GM18873 (cell line): Measurements from ENCODE around the gene TMEM115.

ENCODE experiments used
- ATAC-seq: cut with Tn5 transposase; IDR thresholded peaks from one replicate; pipeline ENCODE4 v1.9.1; 2021; ENCODE audit warnings: mild to moderate bottlenecking, moderate library complexity, moderate number of reproducible peaks; ENCODE audit not compliant: unreplicated experiment, low FRiP score

The TMEM115 gene

DNA sequence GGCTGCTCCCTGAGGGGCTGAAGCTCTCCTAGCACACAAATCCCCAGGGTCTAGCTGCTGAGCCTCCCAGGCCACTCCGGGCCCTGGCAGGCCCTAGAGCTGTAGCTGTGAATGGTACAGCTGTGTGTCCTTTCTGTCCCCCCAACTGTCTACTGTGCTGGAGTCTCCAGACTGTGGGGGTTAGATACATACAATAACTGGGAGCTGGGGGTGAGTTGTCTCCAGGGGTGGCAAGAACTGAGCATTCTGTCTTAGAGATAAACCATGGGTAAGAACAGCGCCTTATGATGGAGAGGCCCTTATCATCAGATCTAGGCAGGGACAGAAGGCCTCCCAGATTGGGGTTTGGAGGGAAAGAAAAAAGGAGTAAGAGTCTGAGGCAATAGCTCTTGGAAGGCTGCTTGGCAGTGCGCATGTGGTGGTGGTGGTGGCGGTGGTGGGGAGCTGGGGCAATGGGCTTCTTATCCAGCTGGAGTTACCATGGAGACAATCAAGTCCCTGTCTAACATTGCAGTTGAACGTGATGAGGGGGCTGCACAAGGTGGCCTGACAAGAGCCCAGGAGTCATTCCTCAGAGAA lies 5.0 kb downstream of the TMEM115 start:
- ATAC-seq, result no peak

GRCh38 chr3:50353245-50354004 lies 5.9 kb downstream of the TMEM115 start:
- ATAC-seq, result no peak

DNA sequence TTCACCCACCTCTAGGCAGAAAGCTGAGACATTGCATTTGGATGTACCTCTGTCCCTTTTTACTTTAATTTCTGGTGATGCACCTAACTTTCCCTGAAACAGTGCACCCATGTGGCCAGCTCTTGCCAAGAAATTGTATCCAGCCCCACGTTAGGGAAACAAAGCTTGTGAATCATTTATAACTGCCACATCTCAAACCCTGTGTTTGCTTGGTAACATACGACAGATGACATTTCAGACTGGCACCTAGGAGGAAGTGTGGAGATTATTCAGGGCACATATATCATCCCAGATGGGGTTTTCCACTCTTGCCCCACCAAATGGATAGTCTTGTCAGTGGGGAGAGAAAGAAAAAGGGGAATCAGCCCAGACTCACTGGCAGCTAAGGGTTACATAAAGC lies 6.5 kb downstream of the TMEM115 start:
- ATAC-seq, result no peak

GRCh38 chr3:50351323-50351697 lies 8.0 kb downstream of the TMEM115 start:
- no peak for ATAC-seq

DNA sequence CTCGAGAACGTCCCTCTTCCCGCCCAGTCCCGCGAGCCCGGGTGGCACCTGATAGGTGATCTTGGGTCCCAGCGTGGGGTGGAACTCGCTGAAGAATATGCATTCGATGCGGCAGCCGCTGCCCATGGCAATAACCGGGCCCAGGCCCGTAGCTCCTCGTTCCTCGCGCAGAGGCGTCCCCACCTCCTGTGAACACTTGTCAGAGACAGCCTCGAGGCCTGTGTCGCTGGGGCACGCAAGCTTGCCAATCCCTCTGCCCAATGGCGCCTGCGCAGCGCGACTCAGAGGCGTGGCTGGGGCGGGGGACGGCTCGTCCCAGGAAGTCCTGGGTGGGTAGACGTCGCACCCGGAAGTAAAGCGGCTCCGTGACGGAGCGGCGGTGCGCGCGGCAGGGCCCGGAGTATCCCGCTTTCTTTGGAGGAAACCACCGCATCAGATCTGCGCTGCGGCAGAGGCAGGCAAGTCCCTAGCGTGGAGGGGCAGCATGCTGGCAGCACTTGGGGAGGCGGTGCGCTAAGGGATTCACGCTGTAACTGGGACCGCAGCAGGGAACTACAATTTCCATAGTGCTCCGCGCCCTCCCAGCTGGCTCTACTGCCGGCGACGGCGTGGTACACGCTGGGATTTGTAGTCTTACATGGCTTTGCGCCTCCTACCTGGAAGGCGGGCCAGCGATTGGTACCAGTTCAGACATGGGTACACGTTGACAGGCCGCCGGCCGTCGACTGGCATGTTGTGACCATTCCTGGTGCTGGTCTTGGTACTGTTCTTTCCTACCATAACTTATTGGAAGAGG lies 8.6 kb downstream of the TMEM115 start, which contains the start of the genes CYB561D2 and NPRL2:
Gene CYB561D2 (plus strand): TSS at position 336 of the 796 bp plus-strand sequence. CDS start 572 bp downstream, outside the sequence.
Gene NPRL2 (minus strand): TSS at position 249 of the 796 bp plus-strand sequence. CDS start 123 bp downstream, at position 126.
- peak; percentile 65 for ATAC-seq

DNA sequence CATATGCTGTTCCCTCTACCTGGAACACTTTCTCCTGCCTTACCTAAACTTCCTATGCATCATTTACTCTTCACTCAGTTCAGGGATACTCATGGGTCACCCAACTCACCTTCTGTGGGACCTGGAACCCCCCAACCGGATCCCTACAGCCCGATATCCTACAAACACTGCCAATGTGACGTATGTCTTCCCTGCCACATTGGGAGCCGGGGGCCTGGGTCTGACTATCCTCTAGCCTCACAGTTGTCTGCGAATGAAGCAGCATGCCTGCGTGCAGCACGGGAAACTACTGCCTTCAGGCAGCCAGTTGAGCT lies 9.2 kb downstream of the TMEM115 start:
- ATAC-seq, result no peak

- no peak for ATAC-seq
Observed at GRCh38 chr3:50347187-50347813, 12.0 kb downstream of the TMEM115 start.

DNA sequence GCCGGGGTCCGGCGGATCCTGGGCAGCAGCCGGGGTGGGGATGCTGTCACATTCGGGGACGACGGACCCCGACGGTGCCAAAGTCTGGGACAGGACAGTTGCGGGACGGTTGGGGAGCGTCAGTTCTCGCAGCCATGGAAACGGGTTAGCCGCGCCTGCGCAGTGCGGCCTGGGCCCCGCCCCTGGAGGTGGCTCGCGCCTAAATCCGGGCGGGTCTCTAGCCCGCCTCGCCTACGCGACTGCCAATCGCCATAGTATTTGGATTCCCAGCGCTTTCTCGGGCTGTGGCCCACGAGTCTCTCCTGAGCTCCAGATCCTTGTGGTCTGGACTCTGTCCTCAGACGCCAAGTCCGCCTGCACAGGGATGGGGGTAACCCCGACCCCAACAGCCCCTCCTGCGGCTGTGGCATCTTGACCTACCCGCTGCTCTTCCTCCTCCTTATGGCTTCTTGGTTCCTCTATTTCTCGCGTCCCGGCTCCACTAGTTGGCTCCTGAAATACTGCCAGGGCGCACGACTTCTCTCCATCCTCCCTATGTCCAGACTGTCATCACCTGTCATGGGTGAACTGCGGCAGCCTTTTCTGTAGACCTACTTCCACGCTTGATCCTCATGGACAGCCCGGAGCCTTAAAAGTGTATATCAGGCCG lies 13.6 kb downstream of the TMEM115 start, which contains the start of gene ZMYND10:
Gene ZMYND10 (minus strand): TSS at position 147 of the 649 bp plus-strand sequence. CDS start 153 bp downstream, outside the sequence.
- no peak for ATAC-seq

- ATAC-seq, result no peak
Observed at GRCh38 chr3:50345008-50345407, 14.3 kb downstream of the TMEM115 start.

GRCh38 chr3:50342813-50343633 lies 16.3 kb downstream of the TMEM115 start:
- no peak for ATAC-seq

GRCh38 chr3:50341996-50342650 lies 17.2 kb downstream of the TMEM115 start:
- ATAC-seq, result no peak

GRCh38 chr3:50341537-50341936 lies 17.8 kb downstream of the TMEM115 start:
- ATAC-seq, result no peak

DNA sequence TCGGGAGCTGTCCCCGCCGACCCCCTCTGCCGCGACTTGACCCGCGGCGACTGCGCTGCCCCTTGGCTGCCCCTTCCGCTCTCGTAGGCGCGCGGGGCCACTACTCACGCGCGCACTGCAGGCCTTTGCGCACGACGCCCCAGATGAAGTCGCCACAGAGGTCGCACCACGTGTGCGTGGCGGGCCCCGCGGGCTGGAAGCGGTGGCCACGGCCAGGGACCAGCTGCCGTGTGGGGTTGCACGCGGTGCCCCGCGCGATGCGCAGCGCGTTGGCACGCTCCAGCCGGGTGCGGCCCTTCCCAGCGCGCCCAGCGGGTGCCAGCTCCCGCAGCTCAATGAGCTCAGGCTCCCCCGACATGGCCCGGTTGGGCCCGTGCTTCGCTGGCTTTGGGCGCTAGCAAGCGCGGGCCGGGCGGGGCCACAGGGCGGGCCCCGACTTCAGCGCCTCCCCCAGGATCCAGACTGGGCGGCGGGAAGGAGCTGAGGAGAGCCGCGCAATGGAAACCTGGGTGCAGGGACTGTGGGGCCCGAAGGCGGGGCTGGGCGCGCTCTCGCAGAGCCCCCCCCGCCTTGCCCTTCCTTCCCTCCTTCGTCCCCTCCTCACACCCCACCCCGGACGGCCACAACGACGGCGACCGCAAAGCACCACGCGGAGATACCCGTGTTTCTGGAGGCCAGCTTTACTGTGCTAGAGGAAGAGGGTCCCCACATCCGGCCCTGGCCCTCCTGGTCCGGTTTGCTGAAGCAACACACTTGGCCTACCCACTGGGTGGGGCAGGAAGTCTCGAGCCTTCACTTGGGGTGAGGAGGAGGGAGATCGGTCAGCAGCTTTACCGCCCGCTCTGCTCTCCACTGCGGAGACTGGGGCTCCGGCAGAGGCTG lies 18.6 kb downstream of the TMEM115 start, which contains the start of gene RASSF1:
Gene RASSF1 (minus strand): TSS at position 389 of the 882 bp plus-strand sequence. CDS start 31 bp downstream, at position 358.
- no peak for ATAC-seq

GRCh38 chr3:50340147-50340447 lies 19.2 kb downstream of the TMEM115 start:
- ATAC-seq, result no peak

DNA sequence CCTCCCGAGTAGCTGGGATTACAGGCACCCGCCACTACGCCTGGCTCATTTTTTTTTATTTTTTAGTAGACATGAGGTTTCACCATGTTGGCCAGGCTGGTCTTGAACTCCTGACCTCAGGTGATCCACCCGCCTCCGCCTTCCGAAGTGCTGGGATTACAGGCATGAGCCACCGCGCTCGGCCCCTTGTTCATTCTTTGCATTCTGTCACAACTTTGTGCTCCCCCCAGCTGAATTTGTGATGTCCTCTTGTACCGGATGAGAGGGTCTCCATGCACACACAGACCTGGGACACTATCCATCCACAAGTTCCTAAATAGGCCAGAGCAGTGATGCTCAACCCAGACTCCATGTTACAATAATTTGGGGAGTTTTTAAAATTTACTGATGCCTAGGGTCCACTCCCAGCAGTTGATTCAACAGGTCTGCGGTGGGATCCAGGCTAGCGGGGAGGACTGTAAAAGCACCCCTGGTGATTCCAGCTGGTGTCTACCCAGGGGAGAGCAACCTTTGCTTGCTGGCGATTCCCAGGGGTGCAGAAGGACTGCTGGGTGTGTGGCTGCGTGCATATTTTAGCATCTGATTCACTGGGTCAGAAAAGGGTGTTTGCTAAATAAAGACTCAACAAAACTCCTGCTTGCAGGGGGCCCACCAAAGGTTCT lies 19.7 kb downstream of the TMEM115 start:
- no peak for ATAC-seq

- no peak for ATAC-seq
Observed at GRCh38 chr3:50338965-50339364, 20.4 kb downstream of the TMEM115 start.

GRCh38 chr3:50337175-50337861 lies 22.0 kb downstream of the TMEM115 start:
- ATAC-seq, result peak; percentile 75
